Gastroesophageal sphincter (tissue), 3 donors: ENCODE data around the gene TTC7B.

ENCODE experiments used
- EP300 ChIP-seq: sonication (generic); formaldehyde crosslinking; IDR thresholded peaks from one replicate; pipeline ENCODE4 v1.6.1; 2017; ENCODE audit warnings: antibody characterized with exemption, mild to moderate bottlenecking
- POLR2A ChIP-seq, 2 donors: fragments of 450-650 bp; IDR thresholded peaks; one replicate each; pipeline ENCODE4 v1.6.1; 2017; ENCODE audit warnings: antibody characterized with exemption in 2 of 2, mild to moderate bottlenecking in 2 of 2, moderate library complexity in 1 of 2
- TF ChIP-seq, protein P1 (sequence below), 4 experiments: fragments of 200-600 bp in 2 of 4; fragments of 450-650 bp in 2 of 4; sonication (generic) in 1 of 4; IDR thresholded peaks; one replicate each; pipeline ENCODE4 v1.5.1; 2017 to 2019; ENCODE audit warnings: antibody characterized with exemption in 4 of 4, mild to moderate bottlenecking in 2 of 4, moderate library complexity in 2 of 4

DNA sequence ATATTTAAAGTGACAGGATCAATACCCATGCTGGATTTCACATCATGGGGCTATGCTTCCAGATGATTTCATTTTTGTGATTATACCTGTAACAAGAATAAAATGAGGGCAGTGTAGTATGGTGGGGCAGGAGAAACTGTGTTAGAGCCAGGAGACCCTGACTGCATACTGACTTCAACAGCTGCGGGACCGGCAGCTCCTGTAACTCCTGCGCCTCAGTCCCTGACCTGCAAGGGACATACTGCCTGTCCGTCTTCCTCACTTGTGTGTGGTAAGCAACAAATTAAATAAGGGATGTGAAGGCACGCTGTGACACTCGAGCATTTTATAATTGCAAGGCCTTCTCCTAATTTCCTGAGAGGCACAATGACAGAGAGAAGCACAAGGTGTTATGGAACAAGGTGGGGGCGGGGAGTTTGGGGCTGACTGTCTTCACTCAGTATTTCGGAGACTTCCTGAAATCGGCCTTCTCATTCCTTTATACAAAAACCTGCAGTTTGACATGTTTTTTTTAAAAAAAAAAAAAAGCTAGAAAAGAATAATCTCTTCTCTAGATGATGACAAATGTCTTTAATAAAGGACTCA, 164.2 kb downstream of the TTC7B start:
- TF ChIP-seq EP300 (no peak), POLR2A (IDR thresholded peaks at IDR 0.05) (no peak)
- TF ChIP-seq, protein P1, sequence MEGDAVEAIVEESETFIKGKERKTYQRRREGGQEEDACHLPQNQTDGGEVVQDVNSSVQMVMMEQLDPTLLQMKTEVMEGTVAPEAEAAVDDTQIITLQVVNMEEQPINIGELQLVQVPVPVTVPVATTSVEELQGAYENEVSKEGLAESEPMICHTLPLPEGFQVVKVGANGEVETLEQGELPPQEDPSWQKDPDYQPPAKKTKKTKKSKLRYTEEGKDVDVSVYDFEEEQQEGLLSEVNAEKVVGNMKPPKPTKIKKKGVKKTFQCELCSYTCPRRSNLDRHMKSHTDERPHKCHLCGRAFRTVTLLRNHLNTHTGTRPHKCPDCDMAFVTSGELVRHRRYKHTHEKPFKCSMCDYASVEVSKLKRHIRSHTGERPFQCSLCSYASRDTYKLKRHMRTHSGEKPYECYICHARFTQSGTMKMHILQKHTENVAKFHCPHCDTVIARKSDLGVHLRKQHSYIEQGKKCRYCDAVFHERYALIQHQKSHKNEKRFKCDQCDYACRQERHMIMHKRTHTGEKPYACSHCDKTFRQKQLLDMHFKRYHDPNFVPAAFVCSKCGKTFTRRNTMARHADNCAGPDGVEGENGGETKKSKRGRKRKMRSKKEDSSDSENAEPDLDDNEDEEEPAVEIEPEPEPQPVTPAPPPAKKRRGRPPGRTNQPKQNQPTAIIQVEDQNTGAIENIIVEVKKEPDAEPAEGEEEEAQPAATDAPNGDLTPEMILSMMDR (IDR thresholded peaks at IDR 0.05), result no peak
